Left ventricle myocardium inferior (tissue), 1 donor: ENCODE results near the gene ODR4. TPM values are rescaled to one million over a fixed set of nuclear protein-coding genes. Genes with fewer than 3 reads are reported as not detected.
"Not testable (repeated sequence)": the region's sequence is repeated elsewhere in the genome, so short reads cannot be mapped to it uniquely, and the experiment has no call there.

Experiments used
- DNase-seq: peaks from one replicate; pipeline ENCODE4 v3.0.0-alpha.2; 2020
- H3K27ac ChIP-seq: fragments of 200-600 bp; replicated peaks from 2 replicates; pipeline ENCODE4 v1.8.0; 2021
- H3K27me3 ChIP-seq: fragments of 200-600 bp; 2 replicates; pipeline ENCODE4 v1.8.0; 2021; ENCODE audit warnings: low read depth
- H3K36me3 ChIP-seq: fragments of 200-600 bp; 2 replicates; pipeline ENCODE4 v1.8.0; 2021
- H3K4me1 ChIP-seq: fragments of 200-600 bp; 2 replicates; pipeline ENCODE4 v1.8.0; 2021
- H3K4me3 ChIP-seq: fragments of 200-600 bp; 2 replicates; pipeline ENCODE4 v1.8.0; 2021; ENCODE audit warnings: mild to moderate bottlenecking, moderate library complexity
- H3K9me3 ChIP-seq: fragments of 200-600 bp; replicated peaks from 2 replicates; pipeline ENCODE4 v1.8.0; 2021
- CTCF ChIP-seq: fragments of 200-600 bp; IDR thresholded peaks from 2 replicates; pipeline ENCODE4 v1.8.0; 2021; ENCODE audit warnings: antibody characterized with exemption, mild to moderate bottlenecking, borderline replicate concordance
- intact Hi-C: fragments of 100-400 bp; cut with micrococcal nuclease; formaldehyde crosslinking; loops from one replicate; pipeline ENCODE4 v1.11.0; 2022
- total RNA-seq: library from RNA; stranded (reverse); fragmentation: NEBNext Ultra II Directional; extraction: Animal tissue kit (Norgen Biotek cat#: 25700); gene quantifications from one replicate; pipeline ENCODE4 v1.2.1, GENCODE V29; 2021
- donor health status: DM: no; HTN: yes; CAD: no; lungs with severe emphysema.

ODR4 gene
- total RNA-seq, 1 donor from 2014 or later, result 10.9 TPM

GRCh38 chr1:186340772-186341171, 34.9 kb upstream of the ODR4 start:
- H3K9me3 ChIP-seq, result no peaks in the 10 kb centered on the region
- intact Hi-C loops, result no loop called here
- no peak overlapping the region for H3K27ac ChIP-seq
- H3K27me3 ChIP-seq, result no peaks in the 10 kb centered on the region
- TF ChIP-seq CTCF, result no peak
- no peak for DNase-seq
- peaks cover 100% of the 10 kb centered on the region for H3K36me3 ChIP-seq
- H3K4me1 ChIP-seq, result no peaks in the 10 kb centered on the region
- H3K4me3 ChIP-seq, result no peak overlapping the region

- intact Hi-C loops, H3K9me3 ChIP-seq, H3K27ac ChIP-seq, H3K27me3 ChIP-seq, H3K4me1 ChIP-seq, DNase-seq, H3K4me3 ChIP-seq: not testable (repeated sequence)
- H3K36me3 ChIP-seq, result peaks cover 100% of the 10 kb centered on the region
Observed at GRCh38 chr1:186347837-186348691, 27.6 kb upstream of the ODR4 start.

GRCh38 chr1:186374303-186375151, 1.1 kb upstream of the ODR4 start:
- no peak for TF ChIP-seq CTCF
- Histone ChIP-seq H3K27ac (peak overlapping the region; percentile 98), H3K9me3 (no peaks in the 10 kb centered on the region), H3K4me1 (peaks cover 50% of the 10 kb centered on the region), H3K36me3 (peaks cover 33% of the 10 kb centered on the region), H3K4me3 (peak overlapping the region; percentile 92), H3K27me3 (no peaks in the 10 kb centered on the region)
- DNase-seq, result peak; percentile 23
- intact Hi-C loops, result no loop called here

- TF ChIP-seq CTCF, result no peak
- DNase-seq, result no peak
- Histone ChIP-seq H3K4me3 (peak overlapping the region; percentile 92), H3K4me1 (peaks cover 50% of the 10 kb centered on the region), H3K9me3 (no peaks in the 10 kb centered on the region), H3K27me3 (no peaks in the 10 kb centered on the region), H3K27ac (peak overlapping the region; percentile 98), H3K36me3 (peaks cover 29% of the 10 kb centered on the region)
- intact Hi-C loops, result no loop called here
Observed at GRCh38 chr1:186375929-186376319, 286 bp downstream of the ODR4 start.

GRCh38 chr1:186386725-186387383, 11.2 kb downstream of the ODR4 start:
- TF ChIP-seq CTCF, result no peak
- H3K4me1 ChIP-seq, result peaks cover 5% of the 10 kb centered on the region
- H3K9me3 ChIP-seq, result no peaks in the 10 kb centered on the region
- peaks cover 75% of the 10 kb centered on the region for H3K36me3 ChIP-seq
- H3K27ac ChIP-seq, result no peak overlapping the region
- intact Hi-C loops, result no loop called here
- no peak overlapping the region for H3K4me3 ChIP-seq
- DNase-seq, result no peak
- H3K27me3 ChIP-seq, result no peaks in the 10 kb centered on the region
